OCI-LY1 (cell line): ENCODE measurements around the gene MED28.

Source experiments
- H2AFZ ChIP-seq: fragments of 200-600 bp; sonication (generic), shearing (Covaris generic); 2 replicates; pipeline ENCODE4 v1.6.0; 2014; ENCODE audit warnings: antibody characterized with exemption, mild to moderate bottlenecking, low read length
- H3F3A ChIP-seq: fragments of 200-600 bp; sonication (generic), shearing (Covaris generic); 2 replicates; pipeline ENCODE4 v1.6.0; 2014; ENCODE audit warnings: mild to moderate bottlenecking, antibody characterized with exemption, low read length, moderate library complexity; ENCODE audit not compliant: insufficient read depth
- H3K27ac ChIP-seq: fragments of 200-600 bp; sonication (generic); 2 replicates; pipeline ENCODE4 v1.5.1; 2014; ENCODE audit warnings: low read length, mixed run types, mild to moderate bottlenecking, low read depth; ENCODE audit not compliant: poor library complexity, severe bottlenecking
- H3K27me3 ChIP-seq: fragments of 200-600 bp; sonication (generic); 2 replicates; pipeline ENCODE4 v1.6.0; 2014; ENCODE audit warnings: antibody characterized with exemption, mild to moderate bottlenecking, low read length, moderate library complexity; ENCODE audit not compliant: insufficient read depth
- H3K36me3 ChIP-seq: fragments of 200-600 bp; sonication (generic); 2 replicates; pipeline ENCODE4 v1.6.1; 2014; ENCODE audit warnings: mild to moderate bottlenecking, antibody characterized with exemption, low read length, moderate library complexity, mixed read lengths; ENCODE audit not compliant: insufficient read depth
- H3K4me1 ChIP-seq: fragments of 200-600 bp; sonication (generic); 2 replicates; pipeline ENCODE4 v1.5.1; 2014; ENCODE audit warnings: mild to moderate bottlenecking, low read length, moderate library complexity; ENCODE audit not compliant: insufficient read depth, severe bottlenecking
- H3K4me2 ChIP-seq: fragments of 200-600 bp; sonication (generic), shearing (Covaris generic); 2 replicates; pipeline ENCODE4 v1.6.1; 2014; ENCODE audit warnings: low read length
- H3K4me3 ChIP-seq: fragments of 200-600 bp; sonication (generic); 2 replicates; pipeline ENCODE4 v1.5.1; 2014; ENCODE audit warnings: low read length, low read depth, mild to moderate bottlenecking, mixed read lengths; ENCODE audit not compliant: poor library complexity, severe bottlenecking
- H3K79me2 ChIP-seq: fragments of 200-600 bp; shearing (Covaris generic); 2 replicates; pipeline ENCODE4 v1.6.1; 2016; ENCODE audit warnings: mixed run types, low read length, mixed read lengths; ENCODE audit not compliant: insufficient read depth
- H3K9ac ChIP-seq: fragments of 200-600 bp; sonication (generic), shearing (Covaris generic); 2 replicates; pipeline ENCODE4 v1.6.1; 2014; ENCODE audit warnings: mild to moderate bottlenecking, low read length, mixed read lengths
- H3K9me2 ChIP-seq: fragments of 200-600 bp; sonication (generic), shearing (Covaris generic); 2 replicates; pipeline ENCODE4 v1.6.1; 2014; ENCODE audit warnings: low read depth, mild to moderate bottlenecking, low read length, mixed read lengths
- H3K9me3 ChIP-seq: fragments of 200-600 bp; shearing (Covaris generic); 2 replicates; pipeline ENCODE4 v1.6.1; 2014; ENCODE audit warnings: low read length, mixed read lengths
- H4K20me1 ChIP-seq: fragments of 200-600 bp; sonication (generic), shearing (Covaris generic); 2 replicates; pipeline ENCODE4 v1.6.0; 2016; ENCODE audit warnings: mild to moderate bottlenecking, low read length; ENCODE audit not compliant: insufficient read depth
- EZH2 ChIP-seq: fragments of 200-600 bp; sonication (generic), shearing (Covaris generic); IDR thresholded peaks from 2 replicates; pipeline ENCODE4 v1.8.0; 2017; ENCODE audit warnings: borderline replicate concordance, mixed run types, mild to moderate bottlenecking, antibody characterized with exemption, low read length, moderate library complexity, mixed read lengths
- TF ChIP-seq, protein P1 (sequence below): fragments of 200-600 bp; sonication (generic), shearing (Covaris generic); IDR thresholded peaks from 2 replicates; pipeline ENCODE4 v1.5.1; 2017; ENCODE audit warnings: mild to moderate bottlenecking, antibody characterized with exemption, low read length, moderate library complexity, mixed read lengths

The MED28 gene

GRCh38 chr4:17642398-17642783, 27.9 kb downstream of the MED28 start:
- Histone ChIP-seq H3K79me2 (no peaks in the 10 kb centered on the region), H3K27ac (no peak overlapping the region), H3F3A (no peaks in the 10 kb centered on the region), H3K4me2 (no peak overlapping the region), H3K9me2 (no peaks in the 10 kb centered on the region), H3K27me3 (no peaks in the 10 kb centered on the region), H3K9me3 (no peaks in the 10 kb centered on the region), H2AFZ (no peak overlapping the region), H3K9ac (no peak overlapping the region), H3K4me1 (no peaks in the 10 kb centered on the region), H3K36me3 (no peaks in the 10 kb centered on the region), H4K20me1 (no peaks in the 10 kb centered on the region), H3K4me3 (no peak overlapping the region)
- TF ChIP-seq EZH2, result no peak
- TF ChIP-seq, protein P1, sequence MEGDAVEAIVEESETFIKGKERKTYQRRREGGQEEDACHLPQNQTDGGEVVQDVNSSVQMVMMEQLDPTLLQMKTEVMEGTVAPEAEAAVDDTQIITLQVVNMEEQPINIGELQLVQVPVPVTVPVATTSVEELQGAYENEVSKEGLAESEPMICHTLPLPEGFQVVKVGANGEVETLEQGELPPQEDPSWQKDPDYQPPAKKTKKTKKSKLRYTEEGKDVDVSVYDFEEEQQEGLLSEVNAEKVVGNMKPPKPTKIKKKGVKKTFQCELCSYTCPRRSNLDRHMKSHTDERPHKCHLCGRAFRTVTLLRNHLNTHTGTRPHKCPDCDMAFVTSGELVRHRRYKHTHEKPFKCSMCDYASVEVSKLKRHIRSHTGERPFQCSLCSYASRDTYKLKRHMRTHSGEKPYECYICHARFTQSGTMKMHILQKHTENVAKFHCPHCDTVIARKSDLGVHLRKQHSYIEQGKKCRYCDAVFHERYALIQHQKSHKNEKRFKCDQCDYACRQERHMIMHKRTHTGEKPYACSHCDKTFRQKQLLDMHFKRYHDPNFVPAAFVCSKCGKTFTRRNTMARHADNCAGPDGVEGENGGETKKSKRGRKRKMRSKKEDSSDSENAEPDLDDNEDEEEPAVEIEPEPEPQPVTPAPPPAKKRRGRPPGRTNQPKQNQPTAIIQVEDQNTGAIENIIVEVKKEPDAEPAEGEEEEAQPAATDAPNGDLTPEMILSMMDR, result no peak

DNA sequence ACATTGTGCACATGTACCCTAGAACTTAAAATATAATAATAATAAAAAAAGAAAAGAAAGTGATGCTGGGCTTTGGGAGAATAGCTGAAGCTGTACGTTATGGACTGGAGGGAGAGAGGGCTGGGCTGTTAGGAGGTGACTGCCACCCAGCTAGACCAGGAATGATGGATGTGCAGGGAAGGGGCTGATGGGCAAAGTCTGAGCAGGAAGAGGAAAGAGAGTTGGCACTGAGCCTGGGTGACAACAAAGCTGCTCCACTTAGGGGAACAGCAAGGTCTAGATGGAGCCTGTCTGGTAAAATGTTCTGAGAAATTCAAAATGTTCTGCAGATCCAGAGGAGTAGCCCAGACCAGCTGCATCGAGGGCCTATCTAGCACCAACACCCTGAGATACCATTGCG, 32.3 kb downstream of the MED28 start:
- H3K9me2 ChIP-seq, result no peaks in the 10 kb centered on the region
- H3K4me2 ChIP-seq, result no peak overlapping the region
- no peak overlapping the region for H2AFZ ChIP-seq
- no peak overlapping the region for H3K9ac ChIP-seq
- H3K4me1 ChIP-seq, result no peaks in the 10 kb centered on the region
- H3K9me3 ChIP-seq, result no peaks in the 10 kb centered on the region
- no peaks in the 10 kb centered on the region for H3K79me2 ChIP-seq
- no peaks in the 10 kb centered on the region for H4K20me1 ChIP-seq
- no peak for TF ChIP-seq EZH2
- TF ChIP-seq, protein P1, result no peak
- no peaks in the 10 kb centered on the region for H3K27me3 ChIP-seq
- no peaks in the 10 kb centered on the region for H3K36me3 ChIP-seq
- no peaks in the 10 kb centered on the region for H3F3A ChIP-seq
- H3K4me3 ChIP-seq, result no peak overlapping the region
- no peak overlapping the region for H3K27ac ChIP-seq

- Histone ChIP-seq H2AFZ (no peak overlapping the region), H3F3A (no peaks in the 10 kb centered on the region), H3K27ac (no peak overlapping the region), H3K27me3 (no peaks in the 10 kb centered on the region), H3K4me3 (no peak overlapping the region), H3K9me2 (no peaks in the 10 kb centered on the region), H3K9ac (no peak overlapping the region), H3K9me3 (no peaks in the 10 kb centered on the region), H3K4me1 (no peaks in the 10 kb centered on the region), H3K36me3 (no peaks in the 10 kb centered on the region), H3K79me2 (no peaks in the 10 kb centered on the region), H4K20me1 (no peaks in the 10 kb centered on the region), H3K4me2 (no peak overlapping the region)
- no peak for TF ChIP-seq EZH2
- TF ChIP-seq, protein P1, result no peak
These were observed 32.9 kb downstream of the MED28 start for GRCh38 chr4:17647176-17647806.
